Measurements from ENCODE around the gene ZXDC. TPM values are rescaled to one million over a fixed set of nuclear protein-coding genes. Genes with fewer than 3 reads are reported as not detected.

ZXDC gene
- total RNA-seq, 4 donors from 2014 or later, result 37.5 to 62.0 (median 52.3) TPM

DNA sequence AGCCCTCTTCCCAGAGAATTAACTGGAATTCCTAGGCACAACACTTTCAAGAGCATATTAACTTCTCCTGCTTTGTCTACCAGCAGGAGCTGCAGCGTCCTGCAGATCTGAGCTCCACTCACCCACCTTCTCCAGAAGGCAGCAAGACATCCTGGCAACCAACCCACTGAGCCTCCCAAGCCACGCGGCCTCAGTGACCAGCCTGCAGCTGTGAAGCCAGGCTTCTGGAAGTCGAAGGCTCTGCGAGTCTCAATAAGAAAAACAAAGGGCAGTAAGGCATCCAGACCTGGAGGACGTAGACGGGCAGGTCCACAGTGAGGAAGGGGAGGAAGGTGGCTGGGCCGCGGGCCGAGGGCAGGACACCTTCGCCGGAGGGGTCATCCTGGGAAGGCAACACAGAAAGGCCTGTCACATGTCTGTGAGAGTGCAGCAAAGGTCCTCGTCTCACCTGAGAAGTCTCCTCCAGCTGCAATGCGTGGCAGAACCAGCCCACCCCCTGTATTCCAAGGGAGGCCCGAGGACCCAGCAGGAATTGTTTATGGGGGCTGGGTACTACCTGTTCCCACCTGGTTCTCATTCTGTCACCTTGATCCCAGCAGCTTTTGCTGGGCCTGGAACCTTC, 36.2 kb downstream of the ZXDC start:
- H3K4me3 ChIP-seq (ENCODE audit: low read depth, poor library complexity, severe bottlenecking), result no peak overlapping the region
- intact Hi-C loops (cut with DNase I; ENCODE audit: low total_unique reads), result no loop called here
- peak in 1 of 2 donors; percentile 78 for DNase-seq (ENCODE audit: low spot score in 2 of 2)
- TF ChIP-seq POLR2A (IDR thresholded peaks at IDR 0.05) (no peak), CTCF (IDR thresholded peaks at IDR 0.05) (no peak)
- 86 to 93% methylated on average over 13 to 15 of the region's 15 CpGs for WGBS, 2 donors

GRCh38 chr3:126438746-126439145, 36.9 kb downstream of the ZXDC start:
- peak in 1 of 2 donors; percentile 48 for DNase-seq (ENCODE audit: low spot score in 2 of 2)
- TF ChIP-seq POLR2A (IDR thresholded peaks at IDR 0.05) (no peak), CTCF (IDR thresholded peaks at IDR 0.05) (no peak)
- H3K4me3 ChIP-seq (ENCODE audit: low read depth, poor library complexity, severe bottlenecking), result no peak overlapping the region
- WGBS, 2 donors, result 86 to 90% methylated on average over 10 of the region's 10 CpGs
- intact Hi-C loops (cut with DNase I; ENCODE audit: low total_unique reads), result no loop called here

DNA sequence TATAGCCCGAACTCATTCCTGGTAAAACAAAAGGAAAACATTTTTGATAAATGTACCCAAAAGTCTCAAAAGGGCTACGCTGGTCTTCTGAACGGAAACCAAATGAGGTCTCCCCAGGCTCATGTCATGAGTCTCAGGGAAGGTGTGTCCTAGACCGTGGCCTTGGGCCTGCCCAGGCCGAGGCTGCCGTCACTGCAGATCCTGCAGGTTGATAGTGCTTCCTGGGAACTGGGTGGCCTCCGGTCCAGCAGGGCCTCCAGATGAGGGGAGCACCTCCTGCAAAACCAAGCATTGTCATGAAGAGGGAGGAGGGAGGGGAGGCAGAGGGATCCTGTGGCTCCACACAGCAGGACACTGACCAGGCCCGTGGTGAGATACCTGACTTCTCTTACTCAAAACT, 37.5 kb downstream of the ZXDC start:
- DNase-seq (ENCODE audit: low spot score in 2 of 2), result peak in 1 of 2 donors; percentile 61
- 81 to 89% methylated on average over 8 of the region's 8 CpGs for WGBS, 2 donors
- H3K4me3 ChIP-seq (ENCODE audit: low read depth, poor library complexity, severe bottlenecking), result no peak overlapping the region
- intact Hi-C loops (cut with DNase I; ENCODE audit: low total_unique reads), result no loop called here
- TF ChIP-seq POLR2A (IDR thresholded peaks at IDR 0.05) (no peak), CTCF (IDR thresholded peaks at IDR 0.05) (no peak)

DNA sequence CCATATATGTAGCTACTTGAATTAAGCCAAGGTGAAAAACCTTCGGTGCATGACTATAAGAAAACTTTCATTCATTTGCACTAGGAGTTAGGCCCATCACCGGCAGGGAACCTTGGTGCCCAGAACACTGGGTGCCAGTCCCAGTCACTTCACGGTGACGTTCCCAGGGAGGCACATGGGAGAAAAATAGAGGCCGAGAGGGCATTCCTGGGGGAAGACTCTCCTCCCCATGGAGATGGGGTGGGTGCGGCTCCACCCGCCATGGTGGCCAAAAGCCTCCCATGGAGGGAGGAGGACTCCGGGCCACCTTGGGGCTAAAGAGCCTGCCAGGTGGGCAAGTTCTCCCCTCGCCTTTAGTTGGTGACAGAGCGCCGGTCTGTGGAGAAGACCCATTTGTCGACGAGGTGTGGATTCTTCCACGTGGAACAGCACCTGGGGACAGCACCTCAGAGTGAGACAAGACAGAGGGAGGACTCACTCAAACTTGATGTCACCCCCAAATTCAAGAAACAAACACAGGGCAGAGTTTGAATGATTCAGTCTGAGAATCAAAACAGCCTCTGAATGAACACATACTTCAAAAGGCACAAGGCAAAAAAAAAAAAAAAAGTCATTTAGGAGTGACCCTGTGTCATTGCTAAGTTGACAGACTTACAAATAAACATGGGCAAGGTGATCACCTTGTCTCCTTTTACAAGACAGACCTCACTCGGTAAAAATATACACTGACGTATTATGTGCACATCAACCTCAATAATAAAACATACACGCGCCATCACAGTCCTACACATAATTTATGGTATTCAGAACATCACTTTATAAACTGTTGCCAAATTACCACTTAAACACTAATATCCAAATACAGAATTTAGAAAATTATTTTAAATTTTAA, 38.6 kb downstream of the ZXDC start:
- peak in 1 of 2 donors; percentile 60 for DNase-seq (ENCODE audit: low spot score in 2 of 2)
- intact Hi-C loops (cut with DNase I; ENCODE audit: low total_unique reads), result no loop called here
- WGBS, 2 donors, result 93 to 95% methylated on average over 18 of the region's 18 CpGs
- TF ChIP-seq CTCF (IDR thresholded peaks at IDR 0.05), result no peak
- TF ChIP-seq POLR2A (IDR thresholded peaks at IDR 0.05), result no peak
- H3K4me3 ChIP-seq (ENCODE audit: low read depth, poor library complexity, severe bottlenecking), result no peak overlapping the region

- TF ChIP-seq CTCF (IDR thresholded peaks at IDR 0.05), result no peak
- TF ChIP-seq POLR2A (IDR thresholded peaks at IDR 0.05), result no peak
Observed at GRCh38 chr3:126435456-126436315, 40.0 kb downstream of the ZXDC start.

More at GRCh38 chr3:126435456-126436315, 40.0 kb downstream of the ZXDC start:
- intact Hi-C loops (cut with DNase I; ENCODE audit: low total_unique reads), result no loop called here
- 94 to 95% methylated on average over 12 to 14 of the region's 14 CpGs for WGBS, 2 donors
- H3K4me3 ChIP-seq (ENCODE audit: low read depth, poor library complexity, severe bottlenecking), result no peak overlapping the region
- peak in 1 of 2 donors; percentile 80 for DNase-seq (ENCODE audit: low spot score in 2 of 2)

Measured in lower leg skin (tissue), 4 donors.